ENCODE data around the gene PAAF1. TPM values are rescaled to one million over a fixed set of nuclear protein-coding genes. Genes with fewer than 3 reads are reported as not detected.

The PAAF1 gene
- total and polyA plus RNA-seq, 10 of the 15 experiments (the other 5 are each of a cell fraction or from before 2014, with no cell fraction given) = 13.7 to 70.6 (median 29.1) TPM

DNA sequence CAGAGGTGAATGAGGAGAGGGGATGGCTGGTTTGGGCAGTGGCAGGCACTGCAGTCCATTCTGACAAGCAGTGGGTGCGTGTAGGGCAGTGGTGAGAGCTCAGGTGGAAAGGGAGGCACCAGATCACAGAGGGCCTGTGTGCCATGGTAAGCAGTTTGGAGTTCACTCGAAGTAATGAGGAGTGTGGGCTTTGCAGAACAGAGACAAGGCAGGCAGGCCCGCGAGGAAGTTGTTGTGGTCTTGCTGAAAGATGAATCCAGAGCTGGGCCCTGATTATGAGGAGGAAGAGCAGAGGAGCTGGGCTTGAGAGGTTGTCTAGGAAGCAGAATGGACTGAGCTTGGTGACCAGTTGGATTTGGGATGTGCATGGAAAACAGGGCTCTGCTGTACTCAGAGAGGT lies 72.4 kb downstream of the PAAF1 start:
- no peaks in the 10 kb centered on the region for H3K9me3 ChIP-seq (replicated peaks; ENCODE audit: control insufficient read depth, insufficient read depth, low read length)
- H3K27me3 ChIP-seq (replicated peaks in 1 of 2; ENCODE audit: control insufficient read depth in 2 of 2, insufficient read depth in 2 of 2, low read length in 1 of 2) = no peaks in the 10 kb centered on the region
- H3K4me3 ChIP-seq = no peak overlapping the region
- H2AFZ ChIP-seq (ENCODE audit: control insufficient read depth, low read depth, low read length) = no peak overlapping the region
- FAIRE-seq = no peak
- ChIA-PET SMC1A (ENCODE audit: uncharacterized antibody, unreplicated experiment) (interaction anchor here (0.7 to 1.5 kb wide), 2 partner anchors 10 to 154 kb away, joined by 3 read pairs; no protein-coding TSS in a partner anchor), CTCF (interaction anchor here (1.7 kb wide), 1 partner anchor 15 kb away, joined by 6 read pairs; no protein-coding TSS in a partner anchor), POLR2A (no interaction called here), RAD21 (ENCODE audit: unreplicated experiment) (no interaction called here)
- peaks cover 3% of the 10 kb centered on the region; the same call in 1 of the 2 replicates for H3K4me1 ChIP-seq (ENCODE audit: control insufficient read depth, insufficient read depth, low read length)
- H3K4me2 ChIP-seq (ENCODE audit: control insufficient read depth, insufficient read depth) = no peak overlapping the region
- WGBS (ENCODE audit: insufficient coverage, insufficient replicate concordance, low lambda C conversion rate, missing lambda C conversion rate) = 77% methylated on average over 4 of the region's 4 CpGs
- H3K27ac ChIP-seq (ENCODE audit: control insufficient read depth, insufficient read depth) = no peak overlapping the region
- no peaks in the 10 kb centered on the region for H4K20me1 ChIP-seq (ENCODE audit: control insufficient read depth, insufficient read depth)
- no TSS peak for BruUV-seq (replicated peaks)
- intact Hi-C loops (cut with micrococcal nuclease; ENCODE audit: unreplicated experiment) = no loop called here
- H3K9ac ChIP-seq (ENCODE audit: control insufficient read depth, insufficient read depth, low read length) = no peak overlapping the region
- H3K36me3 ChIP-seq (ENCODE audit: control insufficient read depth in 2 of 2, insufficient read depth in 2 of 2, low read length in 1 of 2) = no peaks in the 10 kb centered on the region
- DNase-seq (ENCODE audit: low read depth, low spot score) = no peak
- in situ Hi-C loops (cut with MboI) = no loop called here
- no peaks in the 10 kb centered on the region for H3K79me2 ChIP-seq (ENCODE audit: control insufficient read depth, insufficient read depth, low read length)
- no peak for ATAC-seq
- TF ChIP-seq ZNF622 (IDR thresholded peaks at IDR 0.05) (no peak), ZNF384 (IDR thresholded peaks at IDR 0.05; ENCODE audit: borderline replicate concordance, low read depth, low read length) (no peak), PAX5 (IDR thresholded peaks at IDR 0.05; ENCODE audit: borderline replicate concordance, low read depth, low read length) (no peak), SMC3 (IDR thresholded peaks at IDR 0.05; ENCODE audit: borderline replicate concordance, low read length) (no peak)

DNA sequence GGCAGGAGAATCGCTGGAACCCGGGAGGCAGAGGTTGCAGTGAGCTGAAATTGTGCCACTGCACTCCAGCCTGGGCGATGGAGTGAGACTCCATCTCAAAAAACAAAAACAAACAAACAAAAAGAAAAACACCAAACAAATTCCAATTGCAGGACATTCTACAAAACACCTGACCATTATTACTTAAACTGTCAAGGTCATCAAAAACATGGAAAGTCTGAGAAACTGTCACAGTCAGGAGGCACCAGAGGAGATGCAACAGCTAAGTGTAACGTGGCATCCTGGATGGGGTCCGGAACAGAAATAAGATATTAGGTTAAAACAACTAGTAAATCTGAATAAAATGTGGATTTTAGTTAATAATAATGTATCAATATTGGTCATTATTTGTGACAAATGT lies 73.1 kb downstream of the PAAF1 start:
- CTCF ChIA-PET = interaction anchor here (1.7 kb wide), 1 partner anchor 14 kb away, joined by 6 read pairs; no protein-coding TSS in a partner anchor

More for the DNA sequence above, 73.1 kb downstream of the PAAF1 start:
- Histone ChIP-seq H3K9ac (ENCODE audit: control insufficient read depth, insufficient read depth, low read length) (no peak overlapping the region), H3K27ac (ENCODE audit: control insufficient read depth, insufficient read depth) (no peak overlapping the region), H3K36me3 (ENCODE audit: control insufficient read depth in 2 of 2, insufficient read depth in 2 of 2, low read length in 1 of 2) (no peaks in the 10 kb centered on the region), H2AFZ (ENCODE audit: control insufficient read depth, low read depth, low read length) (no peak overlapping the region), H4K20me1 (ENCODE audit: control insufficient read depth, insufficient read depth) (no peaks in the 10 kb centered on the region), H3K9me3 (replicated peaks; ENCODE audit: control insufficient read depth, insufficient read depth, low read length) (no peaks in the 10 kb centered on the region), H3K4me2 (ENCODE audit: control insufficient read depth, insufficient read depth) (no peak overlapping the region), H3K27me3 (replicated peaks in 1 of 2; ENCODE audit: control insufficient read depth in 2 of 2, insufficient read depth in 2 of 2, low read length in 1 of 2) (no peaks in the 10 kb centered on the region), H3K4me3 (no peak overlapping the region), H3K4me1 (ENCODE audit: control insufficient read depth, insufficient read depth, low read length) (peaks cover 3% of the 10 kb centered on the region; the same call in 1 of the 2 replicates), H3K79me2 (ENCODE audit: control insufficient read depth, insufficient read depth, low read length) (no peaks in the 10 kb centered on the region)
- intact Hi-C loops (cut with micrococcal nuclease; ENCODE audit: unreplicated experiment) (no loop called here), in situ Hi-C loops (cut with MboI) (no loop called here)
- no peak for FAIRE-seq
- POLR2A ChIA-PET = no interaction called here
- no TSS peak for BruUV-seq (replicated peaks)
- SMC1A ChIA-PET (ENCODE audit: uncharacterized antibody, unreplicated experiment) = interaction anchor here (0.7 to 1.5 kb wide), 3 partner anchors 11 to 153 kb away, joined by 3 read pairs; no protein-coding TSS in a partner anchor
- RAD21 ChIA-PET (ENCODE audit: unreplicated experiment) = no interaction called here
- ATAC-seq = no peak
- TF ChIP-seq MTA2 (IDR thresholded peaks at IDR 0.05; ENCODE audit: low read depth) (no peak), ZNF384 (IDR thresholded peaks at IDR 0.05; ENCODE audit: borderline replicate concordance, low read depth, low read length) (no peak)
- TF ChIP-seq, protein P1, sequence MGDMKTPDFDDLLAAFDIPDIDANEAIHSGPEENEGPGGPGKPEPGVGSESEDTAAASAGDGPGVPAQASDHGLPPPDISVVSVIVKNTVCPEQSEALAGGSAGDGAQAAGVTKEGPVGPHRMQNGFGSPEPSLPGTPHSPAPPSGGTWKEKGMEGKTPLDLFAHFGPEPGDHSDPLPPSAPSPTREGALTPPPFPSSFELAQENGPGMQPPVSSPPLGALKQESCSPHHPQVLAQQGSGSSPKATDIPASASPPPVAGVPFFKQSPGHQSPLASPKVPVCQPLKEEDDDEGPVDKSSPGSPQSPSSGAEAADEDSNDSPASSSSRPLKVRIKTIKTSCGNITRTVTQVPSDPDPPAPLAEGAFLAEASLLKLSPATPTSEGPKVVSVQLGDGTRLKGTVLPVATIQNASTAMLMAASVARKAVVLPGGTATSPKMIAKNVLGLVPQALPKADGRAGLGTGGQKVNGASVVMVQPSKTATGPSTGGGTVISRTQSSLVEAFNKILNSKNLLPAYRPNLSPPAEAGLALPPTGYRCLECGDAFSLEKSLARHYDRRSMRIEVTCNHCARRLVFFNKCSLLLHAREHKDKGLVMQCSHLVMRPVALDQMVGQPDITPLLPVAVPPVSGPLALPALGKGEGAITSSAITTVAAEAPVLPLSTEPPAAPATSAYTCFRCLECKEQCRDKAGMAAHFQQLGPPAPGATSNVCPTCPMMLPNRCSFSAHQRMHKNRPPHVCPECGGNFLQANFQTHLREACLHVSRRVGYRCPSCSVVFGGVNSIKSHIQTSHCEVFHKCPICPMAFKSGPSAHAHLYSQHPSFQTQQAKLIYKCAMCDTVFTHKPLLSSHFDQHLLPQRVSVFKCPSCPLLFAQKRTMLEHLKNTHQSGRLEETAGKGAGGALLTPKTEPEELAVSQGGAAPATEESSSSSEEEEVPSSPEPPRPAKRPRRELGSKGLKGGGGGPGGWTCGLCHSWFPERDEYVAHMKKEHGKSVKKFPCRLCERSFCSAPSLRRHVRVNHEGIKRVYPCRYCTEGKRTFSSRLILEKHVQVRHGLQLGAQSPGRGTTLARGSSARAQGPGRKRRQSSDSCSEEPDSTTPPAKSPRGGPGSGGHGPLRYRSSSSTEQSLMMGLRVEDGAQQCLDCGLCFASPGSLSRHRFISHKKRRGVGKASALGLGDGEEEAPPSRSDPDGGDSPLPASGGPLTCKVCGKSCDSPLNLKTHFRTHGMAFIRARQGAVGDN (IDR thresholded peaks at IDR 0.05) = no peak
- DNase-seq (ENCODE audit: low read depth, low spot score) = no peak
- WGBS (ENCODE audit: insufficient coverage, insufficient replicate concordance, low lambda C conversion rate, missing lambda C conversion rate) = 58% methylated on average over 5 of the region's 5 CpGs
